EH (cell line): ENCODE results near the gene CACNA2D3.

Experiments
- DNase-seq: peaks from one replicate; pipeline ENCODE4 v3.0.0-alpha.2; 2015; ENCODE audit warnings: low read depth

Gene CACNA2D3

GRCh38 chr3:54966979-54967378 lies 844.6 kb downstream of the CACNA2D3 start:
- no peak for DNase-seq

- peak; percentile 89 for DNase-seq
Observed at GRCh38 chr3:54967731-54968161, 845.4 kb downstream of the CACNA2D3 start.

- DNase-seq, result peak; percentile 89
Observed at GRCh38 chr3:54968546-54969172, 846.3 kb downstream of the CACNA2D3 start.

GRCh38 chr3:54969652-54970051 lies 847.3 kb downstream of the CACNA2D3 start:
- DNase-seq, result no peak

- peak; percentile 58 for DNase-seq
Observed at GRCh38 chr3:54970895-54971294, 848.5 kb downstream of the CACNA2D3 start.

- no peak for DNase-seq
Observed at GRCh38 chr3:54977439-54977838, 855.1 kb downstream of the CACNA2D3 start.

DNA sequence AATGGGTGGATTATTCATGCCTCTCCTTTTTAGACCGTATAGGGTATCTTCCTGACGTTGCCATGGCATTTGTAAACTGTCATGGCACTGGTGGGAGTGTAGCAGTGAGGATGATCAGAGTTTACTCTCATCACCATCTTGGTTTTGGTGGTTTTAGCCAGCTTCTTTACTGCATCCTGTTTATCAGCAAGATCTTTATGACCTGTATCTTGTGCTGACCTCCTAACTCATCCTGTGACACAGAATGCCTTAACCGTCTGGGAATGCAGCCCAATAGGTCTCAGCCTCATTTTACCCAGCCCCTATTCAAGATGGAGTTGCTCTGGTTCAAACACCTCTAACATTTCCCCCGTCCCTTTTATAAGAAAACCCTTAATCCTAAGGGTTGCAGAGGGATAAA lies 855.6 kb downstream of the CACNA2D3 start:
- peak; percentile 53 for DNase-seq

GRCh38 chr3:54982807-54983206 lies 860.5 kb downstream of the CACNA2D3 start:
- DNase-seq, result no peak

- no peak for DNase-seq
Observed at GRCh38 chr3:54983266-54984099, 861.1 kb downstream of the CACNA2D3 start.

- DNase-seq, result no peak
Observed at GRCh38 chr3:54985856-54986255, 863.5 kb downstream of the CACNA2D3 start.

DNA sequence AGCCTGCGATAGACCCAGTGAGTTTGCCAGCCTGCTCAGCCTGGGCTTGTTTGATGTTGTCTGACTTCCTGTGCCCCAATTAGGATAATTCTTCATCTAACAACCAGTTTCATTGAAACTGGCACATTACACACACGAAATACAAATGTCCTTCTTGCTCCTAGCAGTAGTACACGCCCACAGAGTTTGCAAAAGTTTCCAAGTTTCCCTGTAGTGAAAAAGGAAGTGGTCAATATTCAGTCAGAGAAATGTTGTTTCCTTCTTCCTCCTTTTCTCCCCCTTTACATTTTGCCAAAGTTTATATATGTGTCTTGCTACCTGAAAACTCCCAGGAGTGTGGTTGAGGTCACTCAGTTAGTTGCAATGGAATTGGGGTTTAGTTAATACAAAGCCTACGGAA lies 863.9 kb downstream of the CACNA2D3 start:
- DNase-seq, result no peak

GRCh38 chr3:54987719-54988118 lies 865.4 kb downstream of the CACNA2D3 start:
- no peak for DNase-seq

DNA sequence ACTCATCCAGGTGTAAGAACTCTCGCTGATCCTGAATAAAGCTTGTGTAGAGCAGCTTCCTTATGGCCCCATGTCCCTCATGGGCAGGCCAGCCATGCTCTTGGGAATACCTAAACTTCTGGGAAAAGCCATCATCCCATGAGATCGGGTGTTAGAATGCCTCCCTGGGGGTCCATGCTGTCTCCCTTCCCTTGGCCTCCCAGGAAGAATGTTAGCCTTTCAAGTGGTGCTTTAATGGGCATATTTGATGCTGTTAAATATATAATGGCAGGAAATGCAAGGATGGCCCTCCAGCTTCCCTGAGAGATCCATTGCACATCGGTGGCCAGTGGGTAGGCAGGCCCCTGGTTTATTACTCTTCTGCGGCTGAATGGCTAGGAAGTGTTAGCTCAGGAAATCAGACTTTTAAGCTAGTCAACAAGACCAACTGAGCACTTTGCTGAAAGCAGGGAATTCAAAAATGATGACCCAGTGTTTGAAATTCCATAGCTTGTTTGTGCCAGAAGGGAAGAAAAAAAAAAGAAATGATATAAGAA lies 866.0 kb downstream of the CACNA2D3 start:
- no peak for DNase-seq

DNA sequence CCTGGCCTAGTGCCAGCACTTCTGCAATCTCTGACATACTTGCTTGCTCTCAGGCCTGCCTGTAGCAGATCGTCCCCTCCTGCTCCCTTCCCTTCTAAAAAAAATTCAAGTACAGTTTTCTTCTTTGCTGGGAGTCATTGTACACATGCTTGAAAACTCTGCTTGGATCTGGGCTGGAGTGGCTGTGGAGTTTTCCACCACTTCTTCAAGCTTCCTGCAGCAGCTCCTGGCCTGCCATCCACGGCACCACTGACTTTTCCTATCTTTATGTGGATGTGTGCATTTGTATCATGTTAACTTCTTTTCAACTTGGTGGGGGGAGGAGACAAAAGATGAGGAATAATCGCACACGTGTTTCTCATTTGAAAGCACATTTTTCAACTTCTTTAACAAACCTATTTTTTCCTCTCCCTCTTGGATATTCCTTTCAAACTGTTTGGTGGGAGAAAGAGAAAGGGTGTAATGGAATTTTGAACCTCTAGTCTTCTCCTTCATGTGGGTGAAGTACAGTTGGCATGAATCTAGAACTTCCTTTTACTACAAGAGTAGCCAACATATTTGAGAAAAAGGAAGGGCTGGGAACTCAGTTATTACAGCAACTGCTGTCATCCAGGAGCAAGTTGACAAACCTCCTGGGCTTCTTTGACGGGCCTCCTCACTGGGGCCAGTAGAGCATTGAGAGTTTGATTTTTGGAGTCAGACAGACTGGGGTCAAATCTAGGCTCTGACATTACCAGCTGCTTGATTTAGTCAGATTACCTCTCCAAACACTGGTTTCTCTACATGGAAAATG lies 866.7 kb downstream of the CACNA2D3 start:
- peak; percentile 93 for DNase-seq

DNA sequence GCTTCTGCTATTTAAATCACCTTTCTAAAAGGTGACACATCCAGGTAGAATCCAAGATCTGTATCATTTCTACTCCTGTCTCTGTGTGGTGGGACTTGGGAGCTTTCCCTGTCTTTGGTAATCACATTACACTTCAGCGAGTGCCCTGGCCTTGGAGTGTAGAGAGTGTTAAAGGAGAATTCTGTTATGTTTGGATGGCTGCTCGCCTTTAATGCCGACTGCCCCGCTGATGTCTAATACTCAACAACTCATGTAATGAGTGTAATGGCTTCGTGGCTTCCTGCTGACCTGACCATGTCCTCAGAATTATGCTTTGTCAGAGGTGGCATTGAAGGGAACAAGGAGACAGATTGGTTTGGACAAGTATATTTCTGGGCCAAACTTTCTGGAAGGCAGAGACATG lies 871.8 kb downstream of the CACNA2D3 start:
- no peak for DNase-seq

DNA sequence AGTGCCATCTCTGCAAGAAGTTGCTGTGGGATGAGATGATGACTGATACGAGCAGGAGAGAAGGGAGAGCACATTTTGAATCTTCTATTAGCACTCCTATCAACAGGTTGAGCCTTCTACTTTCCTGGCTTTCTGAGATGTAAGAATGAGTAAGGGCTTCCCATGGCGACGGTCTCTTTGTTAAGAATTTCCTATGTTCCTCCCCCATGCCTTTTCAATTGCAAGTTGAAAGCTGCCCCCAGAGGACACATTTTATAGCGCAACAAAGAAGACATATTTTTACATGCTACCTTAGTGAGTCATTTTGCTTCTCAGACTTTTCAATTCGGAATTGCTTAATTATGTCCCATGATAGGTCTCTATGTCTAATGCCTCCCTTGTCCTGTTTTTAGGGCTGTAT lies 876.8 kb downstream of the CACNA2D3 start:
- peak; percentile 93 for DNase-seq

GRCh38 chr3:54999811-55000210 lies 877.5 kb downstream of the CACNA2D3 start:
- DNase-seq, result no peak

DNA sequence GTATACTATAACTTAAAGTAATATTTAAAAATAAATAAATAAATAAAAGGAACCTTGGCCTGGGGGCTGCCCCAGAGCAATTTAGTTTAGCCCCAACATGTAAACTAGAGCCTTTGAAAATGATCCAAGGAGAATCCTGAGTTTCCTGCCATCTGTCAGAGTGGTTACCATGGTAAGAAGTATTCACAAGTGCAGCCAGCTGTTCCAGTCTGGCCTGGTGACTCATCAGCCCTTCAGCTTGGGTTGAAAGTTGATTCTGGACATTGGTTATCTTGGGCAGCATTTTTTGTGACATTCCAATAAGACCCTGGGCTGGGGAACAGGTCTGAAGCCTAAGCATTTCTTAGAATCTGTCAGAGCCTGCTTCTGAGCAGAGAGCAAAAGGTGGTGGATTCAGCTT lies 878.2 kb downstream of the CACNA2D3 start:
- DNase-seq, result peak; percentile 89

- DNase-seq, result no peak
Observed at GRCh38 chr3:55000953-55001352, 878.6 kb downstream of the CACNA2D3 start.

DNA sequence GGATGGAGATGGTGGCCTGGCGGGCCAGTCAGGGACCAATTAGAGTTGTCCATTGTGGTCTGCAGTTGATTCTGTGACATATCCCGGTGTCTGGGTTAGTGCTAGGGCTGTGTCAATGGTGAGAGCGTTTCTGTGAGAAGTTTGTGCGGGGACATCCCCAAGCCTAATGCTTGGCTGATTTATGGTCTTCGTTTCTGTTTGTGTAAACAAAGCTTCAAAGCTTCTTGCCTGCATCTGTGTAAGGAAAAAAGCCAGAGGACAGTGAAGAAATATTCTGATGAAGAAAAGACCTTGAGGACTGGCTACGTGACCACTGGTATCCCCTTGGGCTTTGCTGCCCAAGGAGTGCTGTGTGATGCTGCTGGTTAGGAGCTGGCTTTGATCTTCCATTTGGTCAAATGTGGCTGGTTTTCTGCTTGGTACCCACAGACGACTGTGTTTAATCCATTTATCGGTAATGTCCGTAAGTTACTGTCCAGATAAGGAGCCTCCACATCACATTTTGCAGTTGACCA lies 880.1 kb downstream of the CACNA2D3 start:
- DNase-seq, result no peak

DNA sequence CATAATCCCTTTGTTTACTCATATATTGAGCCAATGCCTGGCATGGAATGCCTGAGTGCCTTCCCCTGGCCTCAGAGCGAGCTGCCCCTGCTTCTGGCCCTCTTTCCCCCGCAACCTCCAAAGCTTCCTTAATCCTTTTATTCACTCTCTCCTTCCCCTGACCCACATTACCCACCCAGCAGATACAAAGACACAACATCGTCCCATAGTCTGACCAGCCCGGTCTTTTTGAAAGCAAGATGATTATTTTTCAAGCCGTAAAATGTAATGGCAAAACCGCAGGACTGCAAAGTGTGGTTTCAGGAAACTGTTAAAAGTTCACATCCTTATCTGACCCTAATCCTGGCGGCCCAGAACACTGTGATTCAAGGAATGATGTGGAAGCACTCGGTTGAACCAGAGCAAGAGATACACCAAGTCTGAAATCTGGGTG lies 883.9 kb downstream of the CACNA2D3 start:
- DNase-seq, result peak; percentile 67

GRCh38 chr3:55007971-55008370 lies 885.6 kb downstream of the CACNA2D3 start:
- no peak for DNase-seq
